ENCODE data around the gene ESCO1.

ESCO1 gene

DNA sequence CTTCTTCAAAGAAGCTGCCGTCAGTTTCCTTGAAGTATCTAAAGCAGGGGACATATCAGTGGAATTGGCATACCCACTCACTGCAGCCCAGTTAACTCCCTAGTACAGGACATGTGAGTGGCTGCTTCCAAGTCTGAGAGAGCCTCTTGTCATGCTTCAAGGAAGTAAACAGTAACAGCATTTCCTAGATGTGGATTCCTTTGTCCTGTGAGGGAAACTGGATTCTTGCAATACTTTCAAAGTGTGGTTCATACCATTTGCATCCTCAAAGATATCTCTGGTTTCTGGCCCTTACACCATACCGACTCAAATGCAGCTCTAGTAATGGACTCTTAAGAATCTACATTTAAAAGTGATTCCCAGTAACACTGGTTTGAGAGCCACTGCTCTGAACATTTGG lies 87.2 kb downstream of the ESCO1 start:
- DNase-seq (ENCODE audit: low read depth, low spot score) = no peak

DNA sequence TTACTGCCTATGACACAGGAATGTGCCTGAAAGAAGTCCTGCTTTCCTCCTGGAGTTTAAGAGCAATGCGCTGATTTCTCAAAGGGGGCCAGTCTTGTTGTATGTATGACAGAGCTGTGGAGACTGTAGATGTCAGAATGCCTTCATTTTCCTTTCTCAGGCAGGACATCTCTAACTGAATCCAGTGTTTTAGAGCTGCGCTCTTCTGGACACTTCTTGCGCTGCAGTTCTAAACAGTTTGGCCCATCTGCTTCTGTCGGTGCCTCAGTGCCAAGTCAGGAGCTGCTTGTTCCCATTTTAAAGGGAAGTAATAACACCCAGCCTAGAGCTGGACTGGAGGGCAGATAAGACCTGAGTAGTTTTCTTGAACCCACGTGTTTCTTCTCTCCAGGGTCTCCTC lies 91.4 kb downstream of the ESCO1 start:
- no peak for DNase-seq (ENCODE audit: low read depth, low spot score)
- no peak overlapping the region for H3K4me3 ChIP-seq (ENCODE audit: low read depth, low read length)
- TF ChIP-seq, protein P1, sequence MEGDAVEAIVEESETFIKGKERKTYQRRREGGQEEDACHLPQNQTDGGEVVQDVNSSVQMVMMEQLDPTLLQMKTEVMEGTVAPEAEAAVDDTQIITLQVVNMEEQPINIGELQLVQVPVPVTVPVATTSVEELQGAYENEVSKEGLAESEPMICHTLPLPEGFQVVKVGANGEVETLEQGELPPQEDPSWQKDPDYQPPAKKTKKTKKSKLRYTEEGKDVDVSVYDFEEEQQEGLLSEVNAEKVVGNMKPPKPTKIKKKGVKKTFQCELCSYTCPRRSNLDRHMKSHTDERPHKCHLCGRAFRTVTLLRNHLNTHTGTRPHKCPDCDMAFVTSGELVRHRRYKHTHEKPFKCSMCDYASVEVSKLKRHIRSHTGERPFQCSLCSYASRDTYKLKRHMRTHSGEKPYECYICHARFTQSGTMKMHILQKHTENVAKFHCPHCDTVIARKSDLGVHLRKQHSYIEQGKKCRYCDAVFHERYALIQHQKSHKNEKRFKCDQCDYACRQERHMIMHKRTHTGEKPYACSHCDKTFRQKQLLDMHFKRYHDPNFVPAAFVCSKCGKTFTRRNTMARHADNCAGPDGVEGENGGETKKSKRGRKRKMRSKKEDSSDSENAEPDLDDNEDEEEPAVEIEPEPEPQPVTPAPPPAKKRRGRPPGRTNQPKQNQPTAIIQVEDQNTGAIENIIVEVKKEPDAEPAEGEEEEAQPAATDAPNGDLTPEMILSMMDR (IDR thresholded peaks at IDR 0.05; ENCODE audit: low read depth, low read length) = no peak
- in situ Hi-C loops (cut with HindIII; ENCODE audit: low sequenced_read_pairs) = no loop called here

More for the DNA sequence above, 87.2 kb downstream of the ESCO1 start:
- TF ChIP-seq, protein P1 (IDR thresholded peaks at IDR 0.05; ENCODE audit: low read depth, low read length) = no peak
- no peak overlapping the region for H3K4me3 ChIP-seq (ENCODE audit: low read depth, low read length)
- in situ Hi-C loops (cut with HindIII; ENCODE audit: low sequenced_read_pairs) = no loop called here

DNA sequence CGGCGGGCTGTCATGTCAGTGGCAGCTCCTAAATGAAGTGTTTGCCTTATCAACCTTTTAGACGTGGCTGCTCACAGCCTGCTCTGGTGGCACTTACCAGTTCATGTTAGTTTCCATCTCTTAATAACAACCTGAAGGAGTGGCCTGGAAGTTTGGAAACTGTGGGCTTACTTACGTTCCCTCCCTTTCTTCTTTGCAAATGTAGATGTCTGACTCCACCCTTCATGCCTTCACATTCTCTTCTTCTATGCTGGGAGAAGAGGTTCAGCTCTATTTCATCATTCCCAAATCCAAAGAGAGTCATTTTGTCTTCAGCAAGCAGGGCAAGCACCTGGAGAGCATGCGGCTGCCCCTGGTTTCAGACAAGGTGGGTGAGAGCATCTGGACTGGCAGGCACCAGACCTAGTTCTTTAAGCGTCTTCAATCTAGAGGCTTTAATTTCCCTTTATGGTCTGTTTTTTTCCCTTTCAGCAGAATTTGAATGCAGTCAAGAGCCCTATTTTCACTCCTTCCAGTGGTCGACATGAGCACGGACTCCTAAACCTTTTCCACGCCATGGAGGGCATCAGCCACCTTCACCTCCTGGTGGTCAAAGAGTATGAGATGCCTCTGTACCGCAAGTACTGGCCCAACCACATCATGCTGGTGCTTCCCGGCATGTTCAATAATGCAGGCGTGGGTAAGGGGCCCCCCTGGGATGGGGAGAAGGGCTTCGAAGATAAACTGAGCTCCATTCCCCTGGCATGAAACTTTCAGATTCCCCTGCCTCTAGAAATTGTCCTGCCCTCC lies 92.4 kb downstream of the ESCO1 start:
- DNase-seq (ENCODE audit: low read depth, low spot score) = no peak
- in situ Hi-C loops (cut with HindIII; ENCODE audit: low sequenced_read_pairs) = no loop called here
- no peak overlapping the region for H3K4me3 ChIP-seq (ENCODE audit: low read depth, low read length)
- TF ChIP-seq, protein P1 (IDR thresholded peaks at IDR 0.05; ENCODE audit: low read depth, low read length) = no peak

DNA sequence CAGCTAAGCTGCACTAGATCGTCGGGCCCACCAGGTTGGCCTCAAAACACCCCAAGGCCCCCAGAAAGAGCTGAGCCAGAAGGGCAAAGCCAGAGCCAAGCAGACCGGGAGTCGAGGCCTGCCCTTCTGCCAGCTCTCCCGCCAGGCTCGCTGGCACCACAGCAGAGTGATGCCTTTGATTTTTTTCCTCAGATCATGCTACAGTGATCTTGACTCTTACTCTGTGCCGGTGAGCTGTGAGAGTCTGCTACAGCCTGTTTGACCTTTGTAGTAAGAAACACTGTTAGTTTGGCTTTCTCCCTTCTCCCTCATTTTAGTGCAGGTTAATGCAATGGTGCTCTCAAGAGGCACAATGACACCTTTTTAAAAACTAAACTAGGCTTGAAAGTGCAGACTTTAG lies 97.8 kb downstream of the ESCO1 start:
- no peak overlapping the region for H3K4me3 ChIP-seq (ENCODE audit: low read depth, low read length)
- in situ Hi-C loops (cut with HindIII; ENCODE audit: low sequenced_read_pairs) = no loop called here
- no peak for DNase-seq (ENCODE audit: low read depth, low spot score)
- TF ChIP-seq, protein P1 (IDR thresholded peaks at IDR 0.05; ENCODE audit: low read depth, low read length) = no peak

DNA sequence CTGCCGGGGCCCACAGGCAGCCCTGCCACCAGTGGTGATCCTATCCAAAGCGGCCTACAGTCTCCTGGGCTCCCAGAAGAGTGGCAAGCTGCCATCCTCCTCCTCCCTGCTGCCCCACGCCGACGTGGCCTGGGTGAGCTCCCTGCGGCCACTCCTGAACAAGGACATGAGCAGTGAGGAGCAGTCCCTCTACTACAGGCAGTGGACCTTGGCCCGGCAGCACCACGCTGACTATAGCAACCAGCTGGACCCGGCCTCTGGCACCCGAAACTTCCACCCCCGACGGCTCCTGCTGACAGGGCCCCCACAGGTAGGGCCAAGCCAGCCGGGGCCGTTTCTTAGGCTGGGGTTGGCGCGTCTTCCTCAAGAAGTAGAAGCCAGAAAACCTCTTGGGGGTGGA lies 100.5 kb downstream of the ESCO1 start:
- in situ Hi-C loops (cut with HindIII; ENCODE audit: low sequenced_read_pairs) = no loop called here
- TF ChIP-seq, protein P1 (IDR thresholded peaks at IDR 0.05; ENCODE audit: low read depth, low read length) = no peak
- no peak overlapping the region for H3K4me3 ChIP-seq (ENCODE audit: low read depth, low read length)
- no peak for DNase-seq (ENCODE audit: low read depth, low spot score)

DNA sequence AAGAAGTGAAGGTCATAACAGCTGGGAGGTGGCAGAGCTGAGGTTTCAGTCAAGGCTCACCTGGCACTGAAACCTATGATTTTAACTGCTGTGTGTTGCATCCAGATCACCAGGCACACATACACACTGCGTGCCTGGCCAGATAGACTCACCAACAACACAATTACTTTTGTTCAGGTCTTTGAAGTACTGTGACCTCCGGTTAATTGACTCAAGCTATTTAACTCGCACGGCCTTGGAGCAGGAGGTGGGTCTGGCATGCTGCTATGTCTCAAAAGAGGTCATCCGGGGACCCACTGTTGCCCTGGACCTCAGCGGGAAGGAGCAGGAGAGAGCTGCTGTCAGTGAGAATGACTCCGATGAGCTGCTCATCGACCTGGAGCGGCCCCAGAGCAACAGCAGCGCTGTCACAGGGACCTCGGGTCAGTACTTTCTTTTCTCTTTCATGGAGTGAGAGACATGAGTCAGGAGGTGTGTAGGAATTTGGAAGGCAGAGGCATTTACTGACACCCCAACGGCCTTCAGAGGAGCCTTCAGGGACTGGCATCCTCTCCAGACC lies 104.1 kb downstream of the ESCO1 start:
- DNase-seq (ENCODE audit: low read depth, low spot score) = no peak
- in situ Hi-C loops (cut with HindIII; ENCODE audit: low sequenced_read_pairs) = no loop called here
- TF ChIP-seq, protein P1 (IDR thresholded peaks at IDR 0.05; ENCODE audit: low read depth, low read length) = no peak
- H3K4me3 ChIP-seq (ENCODE audit: low read depth, low read length) = no peak overlapping the region

Measured in astrocyte of the spinal cord (primary cell).